T-helper 22 cell (primary cell): ENCODE measurements around the gene ABCB10.
"Not testable (repeated sequence)": the region's sequence is repeated elsewhere in the genome, so short reads cannot be mapped to it uniquely, and the experiment has no call there.

Experiments
- DNase-seq: peaks from one replicate; pipeline ENCODE4 v3.0.0-alpha.2; 2020; ENCODE audit warnings: low read depth

Gene ABCB10

DNA sequence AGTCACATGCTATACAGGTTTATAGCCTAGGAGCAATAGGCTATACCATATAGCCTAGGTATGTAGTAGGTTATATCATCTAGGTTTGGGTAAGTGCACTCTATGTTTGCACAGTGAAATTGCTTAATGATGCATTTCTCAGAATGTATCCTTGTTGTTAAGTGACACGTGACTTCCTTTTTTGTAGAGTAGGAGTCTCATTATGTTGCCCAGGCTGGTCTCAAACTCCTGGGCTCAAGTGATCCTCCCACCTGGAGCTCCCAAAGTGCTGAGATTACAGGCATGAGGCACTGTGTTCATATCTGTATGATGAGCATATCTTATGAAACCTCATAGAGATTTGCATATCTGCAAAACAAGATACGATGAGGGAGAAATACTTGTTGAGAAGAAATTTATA, 13.8 kb upstream of the ABCB10 start:
- no peak for DNase-seq

DNA sequence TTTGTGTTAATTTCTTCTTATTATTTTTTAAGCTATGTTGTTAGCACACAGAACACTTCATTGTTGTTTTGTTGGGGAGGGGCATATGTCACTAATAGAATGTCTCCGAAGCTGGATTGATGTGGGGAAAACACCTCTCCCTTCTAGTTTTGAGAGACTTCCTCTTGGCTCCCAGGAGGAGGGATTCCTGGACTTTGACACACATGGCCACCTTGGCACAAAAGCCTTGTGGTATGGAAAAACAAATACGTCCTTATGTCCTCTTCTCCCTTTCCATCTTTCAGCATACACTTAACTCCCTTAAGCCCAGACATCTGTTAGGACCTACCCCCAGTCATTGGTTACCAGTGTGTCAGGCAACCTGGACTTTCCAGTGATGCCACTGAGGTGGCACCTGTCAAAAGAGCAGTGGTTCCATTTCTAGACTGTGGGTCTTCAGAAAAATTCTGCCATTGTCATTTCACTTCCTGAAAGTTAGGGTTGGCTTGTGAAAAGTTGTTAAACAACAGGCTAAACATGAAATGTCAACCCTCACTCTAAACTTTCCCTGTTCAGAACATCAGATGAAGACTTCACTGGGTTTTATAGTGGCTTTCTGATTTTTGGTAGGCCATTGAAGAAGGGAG, 12.5 kb upstream of the ABCB10 start:
- DNase-seq = no peak

DNA sequence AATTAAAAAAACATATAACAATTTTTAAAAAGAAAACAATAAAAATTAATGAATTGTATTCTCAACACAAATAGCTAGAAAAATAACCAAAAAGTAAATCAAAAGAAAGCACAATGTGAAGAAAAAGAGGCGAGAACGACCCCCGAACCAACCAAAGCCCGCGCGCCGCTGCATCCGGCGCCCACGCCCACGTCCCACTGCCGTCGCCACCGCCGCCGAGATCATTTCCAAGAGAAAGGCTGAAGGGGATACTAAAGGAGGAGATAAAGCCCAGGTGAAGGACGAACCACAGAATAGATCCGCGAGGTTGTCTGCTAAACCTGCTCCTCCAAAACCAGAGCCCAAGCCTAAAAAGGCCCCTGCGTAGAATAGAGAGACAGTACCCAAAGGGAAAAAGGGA, 11.8 kb upstream of the ABCB10 start:
- no peak for DNase-seq

DNA sequence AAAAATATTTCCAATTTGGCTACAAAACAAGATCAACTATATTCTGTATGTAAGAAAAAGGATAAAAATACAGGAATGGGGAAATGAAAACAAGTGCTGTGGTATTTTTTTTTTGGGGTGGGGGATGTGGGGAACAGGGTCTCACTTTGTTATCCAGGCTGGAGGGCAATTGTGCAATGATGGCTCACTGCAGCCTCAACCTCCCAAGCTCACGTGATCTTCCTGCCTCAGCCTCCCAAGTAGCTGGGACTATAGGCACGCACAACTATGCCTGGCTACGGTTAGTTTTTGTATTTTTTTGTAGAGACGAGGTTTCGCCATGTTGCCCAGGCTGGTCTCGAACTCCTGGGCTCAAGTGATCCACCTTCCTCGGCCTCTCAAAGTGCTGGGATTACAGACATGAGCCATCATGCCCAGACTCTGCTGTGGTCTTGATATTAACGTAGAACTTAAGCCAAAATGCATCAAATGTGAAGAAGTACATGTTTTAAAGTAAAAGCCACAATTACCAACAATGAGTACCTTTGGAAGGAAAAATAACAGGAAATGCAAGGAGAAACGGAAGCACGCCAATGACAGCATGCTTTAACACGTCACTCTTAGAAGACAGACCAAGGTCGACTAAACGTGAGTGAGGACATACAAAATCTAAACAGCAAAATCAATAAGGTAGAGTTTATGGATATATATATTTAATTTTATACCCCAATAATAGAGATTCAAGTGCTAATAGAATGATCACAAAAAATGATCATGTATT, 8.8 kb upstream of the ABCB10 start:
- no peak for DNase-seq

DNA sequence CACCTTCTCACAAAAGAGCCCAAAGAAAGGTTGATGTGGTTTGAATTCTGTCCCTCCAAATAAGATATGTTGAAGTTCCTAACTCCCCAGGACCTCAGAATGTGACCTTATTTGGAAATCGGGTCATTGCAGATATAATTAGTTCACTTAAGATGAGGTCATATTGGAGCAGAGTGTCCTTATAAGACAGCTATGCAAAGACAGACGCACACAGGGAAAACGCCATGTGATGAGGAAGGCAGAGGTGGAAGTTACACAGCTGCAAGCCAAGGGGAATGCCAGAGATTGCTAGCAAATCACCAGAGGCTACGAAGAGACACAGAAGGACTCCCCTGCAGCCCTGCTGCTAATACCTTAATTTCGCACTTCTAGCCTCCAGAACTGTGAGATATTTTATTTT, 5.2 kb upstream of the ABCB10 start:
- no peak for DNase-seq

DNA sequence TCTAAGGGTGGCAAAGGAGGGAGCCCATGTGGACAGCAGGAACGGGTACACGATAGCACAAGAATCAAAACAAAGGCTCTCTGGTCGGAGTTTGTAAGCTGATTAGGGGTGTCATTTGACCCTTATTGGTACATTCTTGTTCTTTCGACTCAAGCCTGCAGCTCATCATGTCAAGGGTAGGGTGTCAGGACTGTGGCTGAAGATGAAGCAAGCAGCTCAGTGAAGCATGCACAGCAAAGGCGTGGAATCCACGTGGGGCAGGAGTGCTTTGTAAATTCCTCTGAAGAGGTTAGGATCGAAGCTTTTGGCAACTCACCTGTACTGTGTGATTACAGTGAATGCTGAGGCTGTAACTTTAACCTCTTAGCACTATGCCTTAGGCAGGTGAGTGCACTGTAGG, 4.7 kb upstream of the ABCB10 start:
- DNase-seq = no peak

DNA sequence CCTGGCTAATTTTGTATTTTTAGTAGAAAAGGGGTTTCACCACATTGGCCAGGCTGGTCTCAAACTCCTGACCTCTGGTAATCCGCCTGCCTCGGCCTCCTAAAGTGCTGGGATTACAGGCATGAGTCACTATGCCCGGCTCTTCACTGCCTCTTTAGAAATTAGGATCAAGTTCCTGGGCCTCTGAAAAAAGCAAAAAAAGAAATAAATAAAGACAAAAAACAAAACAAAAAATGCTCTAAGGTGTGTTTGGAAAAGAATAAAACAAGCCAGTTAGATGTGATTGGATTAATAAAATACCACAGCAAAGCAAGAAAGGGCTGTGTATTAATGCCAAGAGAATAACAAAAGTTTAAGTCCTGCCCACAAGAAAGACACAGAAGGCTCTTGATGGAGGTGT, 4.2 kb upstream of the ABCB10 start:
- no peak for DNase-seq

DNA sequence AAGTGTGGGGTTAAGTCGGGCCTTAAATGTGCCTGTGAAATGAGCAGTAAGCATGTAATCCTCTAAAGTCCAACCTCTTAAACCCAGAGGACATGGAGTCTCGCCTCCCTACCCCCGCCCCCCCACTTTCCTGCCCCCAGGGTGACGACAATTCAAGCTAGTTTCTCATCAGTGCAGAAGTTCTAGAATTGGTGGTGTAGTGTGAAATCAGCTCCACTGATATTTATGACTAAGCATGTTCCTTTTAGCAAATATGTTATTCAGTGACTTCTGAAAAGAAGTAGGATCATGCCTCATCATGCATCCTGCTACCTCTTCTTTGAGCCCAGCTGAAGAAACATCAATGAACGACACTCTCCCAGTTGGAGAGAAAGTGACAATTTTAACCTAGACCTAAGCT, 2.6 kb upstream of the ABCB10 start:
- DNase-seq = no peak

DNA sequence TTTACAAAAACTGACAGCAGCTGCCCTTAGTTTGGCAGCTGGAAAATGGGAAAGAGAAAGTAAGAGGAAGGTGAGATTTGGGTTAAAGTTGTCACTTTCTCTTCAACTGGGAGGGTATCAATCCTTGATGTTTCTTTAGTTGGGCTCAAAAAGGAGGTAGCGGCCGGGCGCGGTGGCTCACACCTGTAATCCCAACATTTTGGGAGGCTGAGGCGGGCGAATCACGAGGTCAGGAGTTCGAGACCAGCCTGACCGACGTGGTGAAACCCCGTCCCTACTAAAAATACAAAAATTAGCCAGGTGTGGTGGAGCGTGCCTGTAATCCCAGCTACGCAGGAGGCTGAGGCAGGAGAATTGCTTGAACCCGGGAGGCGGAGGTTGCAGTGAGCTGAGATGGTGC, 1.6 kb upstream of the ABCB10 start:
- DNase-seq = not testable (repeated sequence)

DNA sequence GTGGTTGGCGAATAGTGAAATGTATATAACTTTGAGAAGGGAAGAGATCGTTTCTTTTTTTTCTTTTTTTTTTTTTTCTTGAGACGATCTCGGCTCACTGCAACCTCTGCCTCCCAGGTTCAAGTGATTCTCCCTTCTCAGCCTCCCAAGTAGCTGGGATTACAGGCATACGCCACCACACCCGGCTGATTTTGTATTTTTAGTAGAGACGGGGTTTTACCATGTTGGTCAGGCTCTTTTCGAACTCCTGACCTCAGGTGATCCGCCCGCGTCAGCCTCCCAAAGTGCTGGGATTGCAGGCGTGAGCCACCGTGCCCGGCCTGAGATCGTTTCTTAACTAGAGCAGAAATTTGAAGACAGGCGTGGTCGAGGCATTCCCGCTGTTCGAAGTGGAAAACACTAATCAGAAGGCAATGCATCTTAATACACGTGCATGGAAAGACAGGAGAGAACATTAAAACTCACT, 862 bp upstream of the ABCB10 start:
- DNase-seq = not testable (repeated sequence)

DNA sequence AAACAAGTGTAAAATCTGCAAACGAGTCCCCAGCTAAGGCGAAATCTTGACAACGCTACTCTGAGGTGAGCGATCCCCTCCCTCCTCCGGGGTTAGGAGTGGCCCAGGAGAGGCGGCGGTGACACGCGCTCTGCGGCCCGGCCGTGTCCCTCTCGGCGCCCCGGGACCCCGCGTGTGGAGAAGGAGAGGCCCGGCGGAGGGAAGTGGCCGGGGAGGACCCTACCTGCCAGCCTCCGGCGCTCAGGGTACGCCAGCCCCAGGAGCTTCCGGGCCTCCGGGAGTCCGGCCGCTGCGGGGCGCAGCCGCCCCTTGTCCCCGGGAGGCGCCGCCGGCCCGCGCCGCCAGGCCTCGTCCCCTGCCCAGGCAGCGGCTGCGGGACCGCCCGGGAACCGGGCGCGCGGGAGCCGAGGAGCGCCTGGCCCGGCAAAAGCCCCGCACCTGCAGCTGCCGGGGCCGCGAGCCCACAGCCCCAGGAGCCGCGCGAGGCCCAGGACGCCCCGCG, 543 bp downstream of the ABCB10 start:
- DNase-seq = peak; percentile 2

DNA sequence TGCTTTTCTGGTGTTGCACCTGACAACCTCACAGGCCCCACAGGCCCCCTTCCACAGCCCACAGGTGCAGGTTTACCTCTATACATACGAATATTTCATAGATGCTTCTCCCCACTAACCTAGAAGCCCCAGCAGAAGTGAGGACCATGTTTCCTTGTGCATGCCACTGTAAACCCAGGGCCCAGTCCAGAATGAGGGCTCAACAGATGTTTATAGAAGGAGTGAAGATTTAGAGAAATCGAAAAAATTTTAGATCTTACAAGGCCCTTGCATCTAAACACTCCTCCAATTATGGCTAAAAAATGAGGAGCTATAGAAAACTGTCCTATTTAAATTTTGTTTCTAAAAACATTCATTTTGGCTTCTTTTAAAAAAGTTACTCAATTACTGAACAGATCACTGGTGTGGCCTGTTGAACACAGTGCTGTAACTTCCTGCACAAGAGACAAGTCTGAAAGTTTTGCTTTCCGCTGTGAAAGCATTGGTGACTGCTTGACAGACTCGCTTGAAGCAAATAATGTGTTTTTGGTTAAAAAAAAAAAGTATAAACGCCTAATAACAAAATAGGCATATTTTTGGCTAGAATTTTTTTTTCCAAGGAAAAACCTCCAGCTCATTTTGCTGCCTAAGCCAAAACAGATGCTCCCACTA, 1.2 kb downstream of the ABCB10 start:
- no peak for DNase-seq

DNA sequence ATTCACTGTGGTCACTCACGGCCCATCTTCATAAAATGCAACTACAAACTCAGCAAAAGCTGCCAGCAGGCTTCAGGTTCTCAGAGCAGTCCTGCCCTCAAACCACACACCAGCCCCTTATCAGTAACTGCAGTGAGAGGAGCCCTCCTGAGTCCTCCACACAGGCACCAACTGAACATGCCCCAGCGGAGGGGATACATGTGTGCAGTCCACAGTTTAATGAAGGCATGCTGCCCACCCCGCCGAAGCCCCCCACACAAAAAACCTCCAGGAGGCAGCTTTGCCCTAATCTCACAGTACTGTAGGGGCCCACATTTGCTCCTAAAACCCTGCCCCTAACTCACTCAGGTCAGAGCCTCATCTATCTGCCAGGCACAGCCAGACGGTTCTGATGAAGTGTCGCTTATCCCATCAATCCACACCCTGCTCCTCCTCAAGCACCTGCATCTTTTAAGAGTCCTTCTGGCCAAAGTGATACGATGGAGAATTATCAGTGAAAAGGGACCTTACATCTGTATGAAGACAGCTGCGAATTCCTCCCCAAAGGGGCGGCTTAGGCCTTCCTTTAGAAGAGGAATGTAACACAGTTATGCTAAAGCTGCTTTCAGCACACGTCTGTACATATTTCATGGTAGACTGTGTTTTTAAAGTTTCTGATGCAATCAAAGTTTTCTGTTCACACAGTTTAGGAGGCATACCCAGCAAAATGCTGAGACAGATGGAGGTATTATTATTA, 3.5 kb downstream of the ABCB10 start:
- no peak for DNase-seq

DNA sequence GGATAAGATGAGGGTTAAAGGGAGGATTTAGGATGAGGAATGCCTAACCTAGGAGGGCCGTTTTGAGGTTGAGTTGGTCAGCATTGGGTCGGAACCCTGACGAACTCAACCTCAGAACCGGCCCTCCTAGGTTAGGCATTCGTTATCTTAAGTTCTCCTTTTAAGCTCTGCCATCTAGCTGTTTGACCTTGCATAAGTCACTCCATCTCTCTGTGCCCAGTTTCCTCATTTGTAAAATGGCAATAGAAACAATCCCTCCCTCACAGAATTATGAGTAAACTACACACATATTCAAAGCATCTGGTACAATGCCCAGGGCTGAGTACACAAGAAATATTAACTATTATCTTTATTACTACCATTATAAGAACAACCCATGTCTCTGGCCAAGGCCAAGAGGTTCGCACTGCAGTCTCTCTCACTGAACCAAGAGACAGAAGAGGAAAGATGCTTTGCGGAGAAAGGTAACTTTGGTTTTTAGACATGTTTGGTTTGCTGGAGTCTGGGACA, 4.8 kb downstream of the ABCB10 start:
- DNase-seq = no peak

DNA sequence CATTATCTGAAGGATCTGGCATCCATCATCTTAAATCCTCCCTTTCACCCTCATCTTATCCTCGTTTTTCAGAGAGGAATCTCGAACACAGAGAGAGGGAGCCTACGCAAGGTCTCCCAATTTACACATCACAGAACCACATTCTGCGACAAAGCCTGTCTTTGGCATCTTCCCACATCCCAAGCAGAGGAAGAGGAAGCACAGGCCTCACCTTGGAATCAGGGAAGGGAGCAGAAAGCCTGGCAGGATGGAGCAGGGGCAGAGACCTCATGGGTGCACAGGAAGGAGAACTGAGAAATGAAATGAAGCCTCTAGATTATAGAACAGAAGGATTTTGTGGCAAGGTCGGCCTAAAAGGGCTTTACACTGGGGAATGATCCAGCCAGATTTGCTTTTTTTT, 5.8 kb downstream of the ABCB10 start:
- no peak for DNase-seq

DNA sequence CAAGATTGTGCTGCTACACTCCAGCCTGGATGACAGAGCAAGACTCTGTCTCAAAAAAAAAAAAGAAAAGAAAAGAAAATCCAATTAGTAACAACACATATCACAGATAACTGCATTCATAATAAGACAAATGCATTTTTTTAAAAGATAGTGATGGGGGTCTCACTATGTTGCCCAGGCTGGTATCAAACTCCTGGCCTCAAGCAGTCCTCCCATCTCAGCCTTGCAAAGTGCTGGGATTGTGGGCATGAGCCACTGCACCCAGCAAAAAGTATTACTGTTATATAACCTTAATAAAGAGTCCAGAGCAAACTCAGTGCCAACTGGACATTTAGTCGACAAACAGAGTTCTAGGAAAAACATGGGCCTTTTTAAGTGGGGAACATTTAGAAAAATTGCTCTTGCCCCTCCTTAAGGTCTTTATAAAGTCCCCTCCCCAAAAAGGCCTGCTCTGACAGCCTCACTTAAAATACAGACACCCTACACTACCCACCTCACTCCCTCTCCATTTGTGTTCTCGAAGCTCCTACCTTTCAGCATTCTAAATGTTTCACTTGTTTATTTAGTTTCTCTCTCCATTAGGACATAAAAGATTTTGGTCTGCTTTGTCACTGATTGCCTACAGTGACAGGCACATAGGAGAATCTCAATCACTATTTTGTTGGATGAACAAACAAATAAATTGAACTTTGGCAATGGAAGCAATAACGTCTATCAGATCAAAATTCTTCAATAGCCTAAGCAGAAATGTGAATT, 7.5 kb downstream of the ABCB10 start:
- DNase-seq = no peak

DNA sequence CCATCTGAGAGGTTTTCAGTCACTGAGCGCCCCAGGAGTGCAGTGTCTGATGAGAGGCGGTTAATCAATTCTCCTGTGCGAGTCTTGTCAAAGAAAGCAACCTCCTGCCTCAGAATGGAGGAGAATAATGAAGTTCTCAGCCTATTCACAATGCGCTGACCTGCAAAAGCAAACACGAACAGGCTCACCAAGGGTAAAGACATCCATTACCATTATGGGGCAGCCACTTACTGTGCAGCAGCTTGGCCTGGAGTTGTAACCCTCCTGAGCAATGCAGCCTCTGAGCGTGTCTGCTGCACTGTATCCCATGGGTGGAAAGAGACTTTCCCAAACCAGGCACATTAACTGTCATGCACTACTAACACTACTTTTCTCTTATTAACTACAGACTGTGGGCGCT, 11.0 kb downstream of the ABCB10 start:
- no peak for DNase-seq

DNA sequence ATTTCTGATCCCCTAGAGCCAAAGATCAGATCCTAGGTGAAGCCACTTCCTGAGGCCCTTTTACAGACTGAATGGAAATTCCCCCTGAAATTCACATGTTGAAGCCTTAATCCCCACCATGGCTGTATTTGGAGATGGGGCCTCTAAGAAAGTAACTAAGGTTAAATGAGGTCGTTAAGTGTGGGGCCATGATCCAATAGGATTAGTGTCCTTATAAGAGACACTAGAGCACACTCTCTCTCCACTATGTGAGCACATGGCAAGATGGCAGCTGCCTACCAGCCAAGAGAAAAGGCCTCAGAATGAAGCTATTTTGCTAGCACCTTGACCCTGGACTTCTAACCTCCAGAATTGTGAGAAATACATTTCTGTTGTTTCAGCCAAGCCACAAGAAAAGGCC, 13.9 kb downstream of the ABCB10 start:
- no peak for DNase-seq

DNA sequence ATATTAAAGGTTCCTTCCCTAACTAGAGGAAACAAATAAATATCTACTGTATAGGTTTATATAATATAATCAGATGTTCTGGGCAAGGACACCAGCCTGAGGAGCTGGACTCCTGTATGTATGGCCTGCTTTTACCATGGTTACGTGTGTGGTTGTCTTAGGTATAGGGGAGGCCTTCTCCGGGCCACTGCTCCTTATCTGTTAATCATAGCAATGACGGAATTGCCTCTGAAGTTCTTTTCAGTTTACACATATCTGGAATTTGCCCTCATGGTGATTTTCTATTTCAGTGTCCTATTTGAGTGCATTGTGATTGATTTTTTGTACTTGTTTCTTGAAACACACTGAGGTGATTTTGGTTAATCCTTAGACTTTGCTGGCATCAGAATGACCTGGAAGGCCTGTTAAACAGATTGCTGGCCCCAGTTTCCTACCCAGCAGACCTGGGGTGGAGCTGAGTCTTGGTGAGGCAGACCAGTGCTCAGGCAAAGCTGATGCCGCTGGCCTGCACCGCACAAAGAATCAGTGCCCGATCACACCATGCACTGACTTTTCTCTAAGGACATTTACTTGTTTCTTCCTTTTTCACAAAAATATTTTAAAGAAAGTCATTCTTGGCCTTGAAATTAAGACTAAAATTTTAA, 18.5 kb downstream of the ABCB10 start:
- DNase-seq = no peak

DNA sequence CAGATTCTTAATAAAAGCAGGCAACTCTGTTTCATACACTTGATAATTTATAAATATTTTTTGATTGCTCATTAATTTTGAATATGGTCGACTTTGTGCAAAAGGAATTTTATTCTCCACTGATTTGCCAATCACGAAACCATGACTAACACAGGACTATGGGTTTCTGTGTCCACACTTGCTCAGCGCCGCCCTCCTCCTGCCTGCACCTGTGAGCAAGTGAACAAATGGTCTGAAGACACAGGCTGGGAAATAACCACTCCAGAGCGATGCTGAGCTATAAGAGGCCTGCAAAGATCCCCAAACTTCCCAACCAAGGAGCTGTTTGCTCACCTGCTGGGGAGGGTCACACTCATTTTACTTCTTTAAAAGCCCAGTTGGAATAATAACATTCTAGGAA, 19.6 kb downstream of the ABCB10 start:
- no peak for DNase-seq

DNA sequence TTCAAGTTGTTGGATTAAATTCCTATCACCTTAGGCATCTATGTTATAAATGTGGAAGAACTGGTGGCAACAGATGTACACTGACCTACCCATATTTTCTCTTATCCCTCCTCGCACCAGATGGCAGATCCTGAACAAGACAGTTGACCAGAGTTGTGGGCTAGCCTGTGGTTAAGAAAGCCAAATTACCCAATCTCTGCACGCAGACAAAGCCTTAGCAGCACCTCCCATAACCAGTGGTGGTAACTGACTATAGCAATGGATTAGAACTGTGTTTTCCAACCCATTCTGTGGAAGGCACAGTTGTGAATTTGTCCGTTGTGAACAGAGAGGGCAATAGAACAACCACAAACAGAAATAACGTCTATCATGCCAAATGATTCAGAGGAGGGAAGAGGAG, 20.6 kb downstream of the ABCB10 start:
- no peak for DNase-seq
